Femur (tissue), 1 donor: ENCODE measurements around the gene HECW1.
"Not testable (repeated sequence)": the region's sequence is repeated elsewhere in the genome, so short reads cannot be mapped to it uniquely, and the experiment has no call there.

Source experiments
- DNase-seq: peaks from one replicate; pipeline ENCODE4 v3.0.0-alpha.2; 2017

The HECW1 gene

DNA sequence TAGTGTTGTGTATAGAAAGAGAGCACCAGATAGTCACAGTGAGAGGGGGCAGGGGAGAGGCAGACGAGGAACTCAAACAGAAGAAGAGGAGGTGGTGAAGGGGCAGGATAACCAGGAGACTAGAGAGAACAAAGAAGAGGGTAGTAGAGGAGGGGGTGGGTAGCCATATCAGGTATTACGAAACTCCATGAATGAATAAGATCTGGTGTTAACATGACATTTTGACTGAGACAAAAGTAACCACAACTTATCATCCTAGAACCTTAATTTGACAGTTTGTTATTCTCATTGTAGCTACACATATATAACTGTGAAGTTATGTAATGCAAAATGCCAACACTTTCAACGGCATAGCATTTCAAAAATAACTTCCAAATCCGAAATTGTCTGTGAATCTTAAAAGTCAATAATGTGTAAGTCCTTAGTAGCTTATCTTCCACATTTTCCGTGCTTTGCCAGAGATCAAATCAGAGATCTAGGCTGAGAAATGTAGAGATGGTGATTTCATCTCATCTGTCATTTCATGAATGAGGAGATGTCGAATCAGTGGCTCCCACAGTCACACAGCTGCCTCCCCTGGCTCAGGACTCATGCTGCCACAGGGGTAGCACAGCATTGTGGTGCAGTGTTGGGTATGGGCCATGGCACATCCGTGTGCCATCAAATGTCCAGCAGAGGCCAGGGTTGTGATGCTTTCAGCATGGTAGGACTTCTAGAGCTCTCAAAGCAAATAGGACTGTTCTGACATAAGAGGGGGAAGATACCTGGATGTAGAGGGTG, 202.1 kb downstream of the HECW1 start:
- no peak for DNase-seq

DNA sequence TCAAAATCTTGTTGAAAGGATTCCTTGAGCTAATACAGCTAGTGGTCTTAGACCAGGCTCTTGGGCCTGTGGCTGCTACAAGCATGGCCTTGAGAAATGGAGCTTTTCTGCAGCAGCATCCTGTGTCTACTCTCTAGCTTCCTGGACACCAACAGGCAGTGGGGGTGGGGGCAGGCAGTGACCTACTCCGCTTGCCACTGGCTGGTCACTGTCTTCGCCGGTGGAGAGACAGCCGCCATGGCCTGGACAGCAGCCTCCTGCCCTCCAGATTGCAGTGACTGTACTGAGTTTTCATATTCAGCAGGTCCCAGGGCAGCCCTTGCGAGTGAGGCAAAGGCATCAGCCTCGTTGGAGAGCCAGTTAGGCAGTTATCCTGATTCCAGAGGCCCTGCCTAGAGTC, 204.6 kb downstream of the HECW1 start:
- no peak for DNase-seq

- DNase-seq, result no peak
These were observed 205.8 kb downstream of the HECW1 start for GRCh38 chr7:43318188-43318770.

- DNase-seq, result no peak
These were observed 213.1 kb downstream of the HECW1 start for GRCh38 chr7:43325595-43325994.

- no peak for DNase-seq
These were observed 215.9 kb downstream of the HECW1 start for GRCh38 chr7:43328336-43328735.

- no peak for DNase-seq
These were observed 216.4 kb downstream of the HECW1 start for GRCh38 chr7:43328785-43329380.

DNA sequence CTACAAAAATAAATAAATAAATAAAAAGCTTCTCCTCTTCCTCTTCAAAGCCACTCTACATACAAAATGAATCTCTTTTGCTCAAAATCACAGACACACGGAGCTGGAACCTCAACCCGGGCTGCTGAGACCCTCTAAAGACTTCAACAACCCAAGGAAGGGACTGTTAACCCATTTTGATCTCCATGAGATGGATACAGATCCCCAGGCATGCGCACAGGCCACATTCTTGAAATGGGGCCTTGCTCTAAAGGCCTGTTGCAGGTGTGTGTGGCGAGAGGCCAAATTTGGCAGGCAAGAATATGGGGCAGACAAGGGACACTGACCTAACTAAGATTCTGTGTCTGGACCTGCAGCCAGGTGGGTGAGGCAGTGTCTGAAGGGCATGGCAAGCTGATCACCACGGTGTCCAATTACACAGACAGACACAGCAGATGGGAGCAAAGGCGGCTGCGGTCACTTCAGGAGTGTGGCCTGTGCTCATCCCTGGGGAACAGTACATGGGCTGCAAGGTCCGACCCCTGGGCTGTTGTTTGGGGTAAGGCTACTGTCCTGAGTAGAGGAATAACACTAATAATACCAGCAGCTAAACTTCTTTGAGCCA, 219.8 kb downstream of the HECW1 start:
- no peak for DNase-seq

GRCh38 chr7:43337191-43337590, 224.7 kb downstream of the HECW1 start:
- DNase-seq, result no peak

GRCh38 chr7:43337811-43338210, 225.4 kb downstream of the HECW1 start:
- no peak for DNase-seq

DNA sequence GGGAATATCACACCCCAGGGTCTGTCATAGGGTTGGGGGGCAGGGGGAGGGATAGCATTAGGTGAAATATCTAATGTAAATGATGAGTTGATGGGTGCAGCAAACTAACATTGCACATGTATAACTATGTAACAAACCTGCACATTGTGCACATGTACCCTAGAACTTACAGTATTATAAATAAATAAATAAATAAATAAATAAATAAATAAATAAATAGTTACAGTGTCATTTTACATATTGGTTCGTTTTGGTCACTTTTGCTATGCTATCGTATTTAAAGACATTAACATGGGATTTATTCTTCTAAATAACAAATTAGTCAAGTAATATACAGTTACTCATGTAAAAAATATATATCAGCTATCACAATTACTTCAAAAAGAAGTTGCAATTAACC, 228.7 kb downstream of the HECW1 start:
- no peak for DNase-seq

DNA sequence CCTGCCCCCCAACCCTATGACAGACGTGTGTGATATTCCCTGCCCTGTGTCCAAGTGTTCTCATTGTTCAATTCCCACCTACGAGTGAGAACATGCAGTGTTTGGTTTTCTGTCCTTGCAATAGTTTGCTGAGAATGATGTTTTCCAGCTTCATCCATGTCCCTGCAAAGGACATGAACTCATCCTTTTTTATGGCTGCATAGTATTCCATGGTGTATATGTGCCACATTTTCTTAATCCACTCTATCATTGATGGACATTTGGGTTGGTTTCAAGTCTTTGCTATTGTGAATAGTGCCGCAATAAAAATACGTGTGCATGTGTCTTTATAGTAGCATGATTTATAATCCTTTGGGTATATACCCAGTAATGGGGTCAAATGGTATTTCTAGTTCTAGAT, 231.0 kb downstream of the HECW1 start:
- DNase-seq, result not testable (repeated sequence)

DNA sequence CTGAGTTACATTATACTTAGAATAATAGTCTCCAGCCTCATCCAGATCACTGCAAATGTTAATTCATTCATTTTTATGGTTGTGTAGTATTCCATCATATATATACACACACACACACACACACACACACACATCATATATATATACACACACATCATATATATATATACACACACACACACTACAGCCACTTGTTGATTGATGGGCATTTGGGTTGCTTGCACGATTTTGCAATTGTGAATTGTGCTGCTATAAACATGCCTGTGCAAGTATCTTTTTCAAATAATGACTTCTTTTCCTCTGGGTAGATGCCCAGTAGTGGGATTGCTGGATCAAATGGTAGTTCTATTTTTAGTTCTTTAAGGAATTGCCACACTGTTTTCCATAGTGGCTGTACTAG, 233.2 kb downstream of the HECW1 start:
- not testable (repeated sequence) for DNase-seq

DNA sequence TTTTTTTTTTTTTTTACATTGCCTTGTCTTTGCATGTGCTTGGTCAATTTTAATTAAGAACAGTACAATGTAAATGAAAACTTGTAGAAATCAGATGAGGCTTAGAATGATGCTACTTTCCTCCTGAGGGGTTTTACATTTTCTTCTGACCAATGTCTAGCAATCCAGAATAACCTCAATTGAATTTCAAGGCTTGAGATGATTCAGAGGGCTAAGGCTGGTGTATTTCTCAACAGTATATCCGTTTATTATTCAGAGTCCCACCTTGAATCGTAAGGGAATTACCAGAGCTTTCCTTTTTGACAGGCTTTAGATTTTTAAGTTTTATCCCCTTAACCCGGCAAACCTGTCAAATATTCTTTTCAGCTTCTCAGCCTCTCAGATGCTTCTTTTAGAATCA, 239.2 kb downstream of the HECW1 start:
- no peak for DNase-seq

DNA sequence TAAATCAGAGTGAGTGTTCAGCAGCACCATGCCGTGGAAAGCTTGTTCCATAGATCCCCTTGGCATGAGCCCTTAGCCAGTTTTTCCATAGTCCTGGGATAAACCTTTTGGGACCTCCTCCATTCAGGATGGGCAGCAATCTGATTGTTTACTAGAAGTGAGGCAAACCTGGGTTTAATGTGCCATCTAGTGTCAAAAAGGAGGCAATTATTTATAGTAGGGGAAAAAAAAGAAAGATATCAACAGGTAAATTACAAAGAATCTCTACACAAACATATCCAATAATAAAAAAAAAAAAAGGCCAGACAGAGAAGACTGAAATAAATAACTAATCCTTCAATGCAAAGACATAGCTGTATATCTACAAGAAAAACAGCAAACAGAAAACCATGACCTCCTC, 241.5 kb downstream of the HECW1 start:
- no peak for DNase-seq

DNA sequence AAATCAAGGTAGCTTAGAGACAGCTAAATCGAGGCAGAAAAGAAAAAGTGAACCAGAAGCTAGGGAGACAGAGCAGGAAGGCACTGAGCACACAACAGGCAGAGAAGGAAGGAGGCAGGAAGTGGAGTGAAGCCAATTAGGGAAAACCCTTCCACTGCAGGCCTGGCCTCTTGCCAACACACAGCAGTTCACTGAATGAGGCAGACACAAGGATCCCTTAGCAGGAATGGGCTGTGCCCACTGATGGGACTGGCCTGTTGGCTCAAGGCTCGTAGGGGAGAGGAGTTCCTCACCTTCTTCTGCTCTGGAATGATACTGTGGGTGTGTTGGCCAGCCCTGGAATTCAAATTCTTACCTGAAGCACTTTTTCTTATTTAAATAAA, 250.2 kb downstream of the HECW1 start:
- DNase-seq, result peak; percentile 44

DNA sequence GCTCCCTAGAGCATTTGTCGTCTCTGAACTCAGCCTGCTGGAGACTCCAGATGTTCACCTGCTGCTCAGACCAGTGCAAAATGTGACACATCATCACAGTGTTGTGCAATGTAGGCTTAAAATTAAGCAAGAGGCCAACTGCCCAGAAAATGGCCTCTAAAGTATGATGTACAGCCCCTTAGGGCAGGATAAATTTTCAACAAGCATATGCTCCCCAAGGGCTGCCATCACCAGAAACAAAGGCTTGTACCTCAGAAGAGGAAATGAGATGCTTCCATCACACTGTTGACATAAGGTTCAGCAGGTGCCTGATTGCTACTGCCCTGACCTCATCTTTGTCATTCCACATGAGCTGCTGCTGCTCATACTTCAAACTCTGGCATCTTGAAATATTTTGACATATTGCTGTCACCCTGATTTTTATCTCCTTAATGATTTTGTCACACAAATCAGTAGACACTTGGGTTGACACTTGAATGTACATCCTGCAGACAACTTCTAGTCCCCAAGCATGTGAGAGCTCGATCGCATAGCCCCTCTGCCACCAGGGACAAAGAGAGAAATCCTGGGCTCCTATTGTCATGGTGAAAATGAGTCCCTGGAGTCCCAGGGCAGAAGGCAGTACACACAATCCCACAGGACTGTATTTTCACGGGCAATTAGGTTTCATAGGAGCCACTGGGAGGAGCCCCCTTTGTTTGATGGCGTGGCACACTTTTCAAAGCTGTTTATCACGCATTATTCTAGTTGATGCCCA, 250.8 kb downstream of the HECW1 start:
- DNase-seq, result no peak

DNA sequence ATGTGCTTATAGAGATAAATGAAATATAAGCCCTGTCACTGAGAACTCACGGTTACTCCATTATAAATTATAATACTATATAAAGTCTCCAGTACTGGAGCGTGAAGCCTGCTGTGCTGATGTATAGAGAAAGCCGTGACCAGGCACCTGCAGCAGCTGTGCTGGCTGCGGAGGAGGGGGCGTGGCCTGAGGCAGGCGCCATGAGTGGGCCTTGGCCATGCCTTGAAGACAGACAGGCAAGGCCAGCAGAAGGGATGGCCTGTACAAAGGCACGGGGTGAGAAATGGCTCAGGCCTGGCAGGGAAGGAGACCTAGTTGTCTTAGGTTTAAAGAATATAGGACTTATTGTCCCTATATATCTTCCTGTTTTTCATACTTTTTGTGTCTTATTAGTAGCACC, 251.9 kb downstream of the HECW1 start:
- no peak for DNase-seq

- DNase-seq, result no peak
These were observed 260.4 kb downstream of the HECW1 start for GRCh38 chr7:43372676-43373355.

GRCh38 chr7:43377196-43377960, 264.9 kb downstream of the HECW1 start:
- DNase-seq, result no peak

- DNase-seq, result no peak
These were observed 266.8 kb downstream of the HECW1 start for GRCh38 chr7:43379210-43379609.

GRCh38 chr7:43384616-43385308, 272.3 kb downstream of the HECW1 start:
- DNase-seq, result no peak
